GM21723 (cell line): Measurements from ENCODE around the gene FAM118A.
"Not testable (repeated sequence)": the region's sequence is repeated elsewhere in the genome, so short reads cannot be mapped to it uniquely, and the experiment has no call there.

Experiments used
- ATAC-seq: cut with Tn5 transposase; IDR thresholded peaks from one replicate; pipeline ENCODE4 v1.9.1; 2021; ENCODE audit warnings: mild to moderate bottlenecking, moderate library complexity; ENCODE audit not compliant: unreplicated experiment

The FAM118A gene

GRCh38 chr22:45328822-45329529 lies 19.2 kb downstream of the FAM118A start:
- no peak for ATAC-seq

DNA sequence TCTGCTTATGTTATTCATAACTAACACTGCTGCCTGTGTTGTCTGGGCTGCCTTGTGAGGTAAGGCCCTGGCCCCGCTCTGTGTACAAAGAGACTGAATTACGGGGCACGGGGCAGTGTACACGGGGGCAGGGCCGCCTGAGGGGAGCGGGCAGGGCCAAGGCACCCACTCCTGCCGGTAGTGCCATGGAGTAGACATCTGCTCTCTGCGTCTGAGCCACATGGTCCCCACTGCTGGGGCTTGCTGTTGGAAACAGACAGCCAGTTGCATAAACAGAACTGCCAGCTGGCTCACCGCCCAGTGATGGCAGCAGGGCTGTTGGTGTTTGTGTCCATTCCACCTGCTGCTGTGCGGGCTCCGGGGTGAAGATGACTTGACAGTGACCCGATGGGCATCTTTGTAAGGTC lies 19.8 kb downstream of the FAM118A start:
- ATAC-seq: no peak

- ATAC-seq: no peak
Measured at GRCh38 chr22:45330548-45330947, 20.8 kb downstream of the FAM118A start.

DNA sequence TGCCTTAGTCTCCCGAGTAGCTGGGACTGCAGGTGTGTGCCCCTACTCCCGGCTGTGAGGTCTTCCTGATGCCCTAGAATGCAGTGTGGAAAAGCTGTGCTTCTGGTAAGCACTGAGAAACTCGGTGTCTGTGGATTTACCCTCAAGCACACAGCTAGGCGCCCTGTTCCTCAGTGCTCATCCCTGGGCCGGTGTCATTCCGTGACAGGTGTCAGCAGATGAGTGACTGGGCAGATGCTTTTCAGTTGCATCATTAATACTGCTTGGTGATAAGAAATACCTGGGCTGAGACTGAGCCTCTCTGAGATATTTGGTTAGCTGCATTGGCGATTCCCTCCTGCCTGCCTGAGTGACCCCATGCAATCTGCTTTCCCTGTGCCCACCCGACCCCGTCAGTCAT lies 21.8 kb downstream of the FAM118A start:
- no peak for ATAC-seq

DNA sequence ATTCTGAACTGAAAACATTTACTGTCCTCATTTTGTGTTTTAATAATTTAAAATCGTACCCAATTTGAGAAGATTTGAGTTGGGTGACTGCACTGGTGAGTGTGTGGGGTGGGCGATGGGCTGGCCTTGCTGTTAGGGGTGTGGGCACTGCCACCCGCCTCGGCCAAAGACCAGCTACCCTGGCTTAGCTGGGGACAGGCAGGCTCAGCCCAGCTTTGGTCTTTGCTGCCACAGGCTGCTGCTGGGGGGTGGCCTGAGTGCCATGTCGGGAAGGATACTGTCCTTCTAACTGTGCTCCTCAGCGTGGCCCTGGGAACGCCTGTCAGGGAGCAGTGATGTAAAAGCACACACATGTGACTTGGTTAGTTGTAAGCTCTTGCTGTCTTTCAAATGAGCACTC lies 22.3 kb downstream of the FAM118A start:
- ATAC-seq: no peak

GRCh38 chr22:45334068-45334467 lies 24.3 kb downstream of the FAM118A start:
- no peak for ATAC-seq

DNA sequence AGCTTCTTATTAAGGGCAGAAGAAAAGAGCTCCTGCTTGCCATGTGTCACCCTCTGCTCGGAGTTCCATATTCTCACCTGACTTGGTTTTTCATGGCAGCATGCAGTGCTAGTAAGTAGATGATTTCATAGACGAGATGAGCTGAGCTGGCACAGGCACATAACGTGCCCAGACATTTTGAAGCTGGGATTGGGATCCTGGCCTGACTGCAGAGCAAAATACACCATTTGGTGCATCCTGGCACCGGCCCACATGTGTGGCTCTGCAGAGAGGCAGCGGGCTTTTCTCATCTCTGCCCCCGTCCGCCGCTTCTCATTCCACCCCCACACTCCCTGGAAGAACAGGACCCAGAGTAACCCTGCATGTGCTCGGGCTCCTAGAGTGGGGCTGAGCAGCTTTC lies 24.8 kb downstream of the FAM118A start:
- no peak for ATAC-seq

DNA sequence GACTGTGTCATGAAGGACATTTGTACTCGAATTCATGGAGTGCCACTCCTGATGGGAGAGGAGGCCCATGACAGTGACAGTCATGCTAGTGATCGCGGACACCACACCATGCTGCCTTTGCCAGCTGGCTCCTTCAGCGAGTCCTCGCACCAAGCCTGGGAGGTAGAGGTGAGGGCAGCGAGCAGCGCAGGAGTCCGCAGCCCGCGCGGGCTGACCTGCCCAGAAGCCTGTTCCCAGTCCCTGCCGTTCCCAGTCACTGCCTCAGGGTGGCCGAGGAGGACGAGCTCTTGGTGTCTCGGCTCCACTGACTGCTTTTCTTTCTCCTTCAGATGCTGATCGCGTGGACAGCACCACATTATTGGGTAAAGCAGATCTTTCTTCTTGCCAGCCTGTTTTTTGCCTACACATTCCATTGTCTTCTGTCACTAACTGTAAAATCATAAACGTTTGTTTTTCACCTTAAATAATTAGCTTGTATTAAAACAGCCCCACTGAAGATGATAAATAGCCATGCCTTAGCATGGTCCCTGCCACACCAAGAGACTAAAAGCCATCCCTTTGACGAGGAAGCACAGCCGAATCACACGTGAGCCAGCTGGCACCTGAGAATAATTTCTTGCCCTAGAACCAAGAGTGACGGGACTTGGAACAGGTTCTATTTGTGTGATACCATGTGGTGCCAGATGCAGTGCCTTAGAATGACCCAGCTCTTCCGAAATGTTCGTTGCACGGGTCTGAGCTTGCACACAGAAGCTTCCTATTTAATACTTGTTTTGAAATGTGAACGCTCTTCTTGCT lies 25.5 kb downstream of the FAM118A start:
- no peak for ATAC-seq

- no peak for ATAC-seq
Measured at GRCh38 chr22:45335854-45336522, 26.3 kb downstream of the FAM118A start.

GRCh38 chr22:45336971-45337431 lies 27.3 kb downstream of the FAM118A start:
- ATAC-seq: no peak

DNA sequence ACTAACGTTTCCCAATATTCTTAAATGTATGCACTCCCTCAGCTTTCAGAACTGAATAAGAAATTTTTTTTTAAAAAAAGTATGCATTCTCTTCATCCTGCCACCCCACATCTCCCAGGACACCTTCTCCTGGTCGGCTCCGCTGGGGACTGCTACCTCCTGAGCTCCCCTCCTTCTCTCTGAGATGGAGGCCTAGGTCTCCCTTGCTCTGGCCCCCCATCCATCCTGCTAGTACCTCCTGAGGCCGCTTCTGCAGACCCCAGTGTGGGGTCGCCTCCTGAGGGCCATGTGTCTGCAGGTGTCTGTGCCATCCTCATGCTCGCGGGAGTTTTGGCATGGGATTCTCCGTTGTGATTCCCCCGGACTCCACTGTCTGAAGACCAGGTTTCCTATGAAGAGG lies 27.8 kb downstream of the FAM118A start:
- ATAC-seq: no peak

GRCh38 chr22:45338795-45339194 lies 29.1 kb downstream of the FAM118A start:
- ATAC-seq: no peak

DNA sequence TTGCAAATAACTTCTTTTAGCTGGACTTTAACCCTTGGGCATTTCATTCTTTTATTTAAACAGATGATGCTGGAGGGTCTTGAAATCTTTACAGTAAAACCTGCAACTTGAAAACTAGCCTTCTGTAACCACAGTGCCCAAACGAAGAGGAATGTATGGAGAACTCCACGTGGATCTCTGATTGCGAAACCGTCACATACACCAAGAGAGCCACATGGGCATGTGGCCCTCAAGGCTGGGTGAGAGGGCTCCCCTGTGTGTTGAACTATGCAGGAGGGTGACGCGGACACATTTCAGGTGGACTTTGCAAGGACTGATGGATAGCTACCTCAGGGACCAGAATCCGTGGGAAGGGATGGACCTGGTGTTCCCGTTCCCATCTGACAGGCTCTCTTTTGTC lies 30.6 kb downstream of the FAM118A start:
- ATAC-seq: no peak

- no peak for ATAC-seq
Measured at GRCh38 chr22:45341498-45341897, 31.8 kb downstream of the FAM118A start.

DNA sequence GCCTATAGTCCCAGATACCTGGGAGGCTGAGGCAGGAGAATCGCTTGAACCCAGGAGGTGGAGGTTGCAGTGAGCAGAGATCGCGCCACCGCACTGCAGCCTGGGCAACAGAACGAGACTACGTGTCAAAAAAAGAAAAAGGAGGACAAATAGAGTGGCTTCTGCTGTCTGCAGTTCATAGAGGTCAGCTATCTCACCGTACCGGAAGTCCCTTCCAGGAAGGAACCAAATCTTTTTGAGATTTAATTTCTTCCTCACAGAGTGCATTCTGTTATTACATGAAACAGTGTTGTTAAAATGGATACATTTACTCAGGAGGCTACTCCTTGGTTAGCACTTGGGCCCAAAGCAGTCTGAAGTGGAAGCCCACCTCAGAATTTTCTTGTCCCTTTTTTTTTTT lies 33.4 kb downstream of the FAM118A start:
- ATAC-seq: no peak

- ATAC-seq: no peak
Measured at GRCh38 chr22:45344334-45344733, 34.6 kb downstream of the FAM118A start.

DNA sequence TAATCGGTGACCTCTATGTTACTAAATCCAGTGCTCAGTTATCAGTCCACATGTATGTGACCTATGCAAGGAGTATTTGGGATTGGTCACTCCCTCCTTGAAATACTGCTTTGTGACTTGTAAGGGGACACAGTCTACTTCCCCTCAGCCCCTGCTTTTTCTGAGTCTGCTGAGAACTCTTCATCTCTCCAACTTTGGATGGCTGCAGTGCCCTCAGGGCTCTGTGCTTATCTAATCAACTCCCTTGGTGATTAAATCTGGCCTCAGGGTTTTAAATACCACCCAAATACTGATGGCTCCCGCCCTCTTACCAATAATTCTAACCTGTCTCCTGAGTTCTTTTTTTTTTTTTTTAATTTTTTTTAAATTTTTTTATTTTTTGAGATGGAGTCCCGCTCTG lies 40.2 kb downstream of the FAM118A start:
- no peak for ATAC-seq

DNA sequence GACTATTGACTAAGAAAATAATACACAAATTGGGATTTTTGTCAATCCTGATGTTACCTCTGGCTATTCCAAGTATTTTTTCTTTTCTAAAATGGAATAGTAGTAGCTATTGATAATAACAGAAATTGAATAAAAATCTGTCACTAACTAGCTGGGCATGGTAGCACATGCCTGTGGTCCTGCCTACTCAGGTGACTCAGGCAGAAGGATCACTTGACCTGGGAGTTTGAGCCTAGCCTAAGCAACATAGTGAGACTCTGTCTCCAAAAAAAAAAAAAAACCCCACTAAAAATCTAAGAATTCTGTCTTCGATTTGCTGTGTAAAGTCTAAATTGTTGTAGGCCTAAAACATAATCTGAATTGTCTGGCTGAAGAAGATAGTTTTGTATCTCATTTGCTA lies 42.2 kb downstream of the FAM118A start:
- no peak for ATAC-seq

GRCh38 chr22:45352757-45353156 lies 43.0 kb downstream of the FAM118A start:
- not testable (repeated sequence) for ATAC-seq

- no peak for ATAC-seq
Measured at GRCh38 chr22:45353786-45354185, 44.1 kb downstream of the FAM118A start.

DNA sequence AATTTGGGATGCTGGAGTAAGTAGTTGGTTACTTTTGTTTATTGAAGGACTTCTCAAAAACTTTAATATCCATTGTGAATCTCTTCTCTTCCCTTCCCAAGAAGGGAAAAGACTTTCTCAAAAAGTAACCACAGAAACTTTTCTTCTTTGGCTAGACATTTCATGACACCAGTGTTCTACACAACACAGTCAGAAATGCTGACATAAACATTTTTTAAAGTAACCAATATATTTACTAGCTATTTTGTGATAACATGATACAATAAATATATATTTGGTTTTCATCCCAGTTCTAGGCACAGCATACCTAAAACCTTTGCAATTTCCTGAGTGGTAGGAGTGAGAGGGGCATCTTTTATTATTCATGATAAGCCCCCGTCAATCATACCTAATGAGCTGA lies 47.8 kb downstream of the FAM118A start:
- no peak for ATAC-seq

- ATAC-seq: no peak
Measured at GRCh38 chr22:45358127-45358526, 48.4 kb downstream of the FAM118A start.
